H1 (cell line): Measurements from ENCODE around the gene TGFBR1. TPM values are rescaled to one million over a fixed set of nuclear protein-coding genes. Genes with fewer than 3 reads are reported as not detected.

Experiments used
- BACH1 ChIP-seq: IDR thresholded peaks from 2 replicates; pipeline ENCODE4 v1.6.1; 2012; ENCODE audit warnings: low read length, improper control_type of control experiment
- BCL11A ChIP-seq, 2 experiments: IDR thresholded peaks; one replicate each; pipeline ENCODE4 v1.6.1; 2011; ENCODE audit warnings: low read depth in 2 of 2, low read length in 2 of 2, mild to moderate bottlenecking in 2 of 2
- CHD1 ChIP-seq: IDR thresholded peaks from 2 replicates; pipeline ENCODE4 v1.6.1; 2012; ENCODE audit warnings: low read depth, low read length, improper control_type of control experiment
- CTBP2 ChIP-seq: IDR thresholded peaks from 2 replicates; pipeline ENCODE4 v1.7.0; 2011; ENCODE audit warnings: borderline replicate concordance, mild to moderate bottlenecking, moderate library complexity, mixed read lengths, low read length; ENCODE audit not compliant: insufficient read depth, insufficient read length
- EZH2 ChIP-seq: fragments of 200-600 bp; sonication (generic); IDR thresholded peaks from 2 replicates; pipeline ENCODE4 v1.7.1; 2012; ENCODE audit warnings: low read depth, mild to moderate bottlenecking, moderate library complexity, low read length, inconsistent platforms; ENCODE audit not compliant: severe bottlenecking
- RAD21 ChIP-seq, 2 experiments: IDR thresholded peaks in 1 of 2; conservative IDR thresholded peaks in 1 of 2; 2 replicates each; pipeline ENCODE4 v1.6.1; 2011; ENCODE audit warnings: low read depth in 2 of 2, low read length in 2 of 2, improper control_type of control experiment in 1 of 2, inconsistent platforms in 1 of 2, mild to moderate bottlenecking in 1 of 2, moderate library complexity in 1 of 2
- SP4 ChIP-seq: IDR thresholded peaks from 2 replicates; pipeline ENCODE4 v1.6.1; 2012; ENCODE audit warnings: low read length, inconsistent platforms
- ZNF274 ChIP-seq: IDR thresholded peaks from 2 replicates; pipeline ENCODE4 v1.7.0; 2012; ENCODE audit warnings: low read length, borderline replicate concordance; ENCODE audit errors: extremely low read depth
- polyA plus RNA-seq, 7 experiments: library from polyadenylated mRNA; depleted of rRNA in 3 of 7; stranded (reverse) in 5 of 7; unstranded in 2 of 7; fragments of >200 nt in 5 of 7; fragments of 200-250 nt in 2 of 7; gene quantifications; 1 replicate in 5 of 7; 2 replicates in 1 of 7; 4 replicates in 1 of 7; pipeline versions ENCODE4 v1.2.1 to v1.2.3, GENCODE V29; 2011 to 2013; ENCODE audit warnings: missing spikeins in 2 of 7, mixed read lengths in 2 of 7
- total RNA-seq: library from RNA; stranded (reverse); fragmentation: NEBNext Ultra II Directional; extraction: Animal tissue kit (Norgen Biotek cat#: 25700); gene quantifications from 2 replicates; pipeline ENCODE4 v1.2.1, GENCODE V29; 2021
- TF ChIP-seq, protein P1 (sequence below): fragments of 300-600 bp; sonication (generic); IDR thresholded peaks from 2 replicates; pipeline ENCODE4 v1.7.1; 2012; ENCODE audit warnings: low read length, moderate library complexity, mild to moderate bottlenecking, inconsistent platforms; ENCODE audit not compliant: insufficient replicate concordance

TGFBR1 gene
- total and polyA plus RNA-seq, 2 of the 8 experiments (the other 6 are each of a cell fraction or from before 2014, with no cell fraction given) = 16.8 to 52.4 TPM

DNA sequence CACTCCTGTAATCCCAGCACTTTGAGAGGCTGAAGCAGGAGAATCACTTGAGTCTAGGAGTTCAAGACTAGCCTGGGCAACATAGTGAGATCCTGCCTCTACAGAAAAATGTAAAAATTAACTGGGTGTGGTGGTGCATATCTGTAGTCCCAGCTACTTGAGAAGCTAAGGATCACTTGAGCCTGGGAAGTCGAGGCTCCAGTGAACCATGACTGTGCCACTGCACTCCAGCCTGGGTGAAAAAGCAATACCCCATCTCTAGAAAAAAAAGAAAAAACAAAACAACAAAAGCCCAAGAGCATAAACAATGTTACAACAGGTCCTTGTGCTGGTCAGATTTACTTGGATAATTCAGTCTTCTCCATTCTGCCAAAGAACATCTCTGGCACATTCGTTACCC is 44.3 kb upstream of the TGFBR1 start (continued):
- TF ChIP-seq, protein P1, sequence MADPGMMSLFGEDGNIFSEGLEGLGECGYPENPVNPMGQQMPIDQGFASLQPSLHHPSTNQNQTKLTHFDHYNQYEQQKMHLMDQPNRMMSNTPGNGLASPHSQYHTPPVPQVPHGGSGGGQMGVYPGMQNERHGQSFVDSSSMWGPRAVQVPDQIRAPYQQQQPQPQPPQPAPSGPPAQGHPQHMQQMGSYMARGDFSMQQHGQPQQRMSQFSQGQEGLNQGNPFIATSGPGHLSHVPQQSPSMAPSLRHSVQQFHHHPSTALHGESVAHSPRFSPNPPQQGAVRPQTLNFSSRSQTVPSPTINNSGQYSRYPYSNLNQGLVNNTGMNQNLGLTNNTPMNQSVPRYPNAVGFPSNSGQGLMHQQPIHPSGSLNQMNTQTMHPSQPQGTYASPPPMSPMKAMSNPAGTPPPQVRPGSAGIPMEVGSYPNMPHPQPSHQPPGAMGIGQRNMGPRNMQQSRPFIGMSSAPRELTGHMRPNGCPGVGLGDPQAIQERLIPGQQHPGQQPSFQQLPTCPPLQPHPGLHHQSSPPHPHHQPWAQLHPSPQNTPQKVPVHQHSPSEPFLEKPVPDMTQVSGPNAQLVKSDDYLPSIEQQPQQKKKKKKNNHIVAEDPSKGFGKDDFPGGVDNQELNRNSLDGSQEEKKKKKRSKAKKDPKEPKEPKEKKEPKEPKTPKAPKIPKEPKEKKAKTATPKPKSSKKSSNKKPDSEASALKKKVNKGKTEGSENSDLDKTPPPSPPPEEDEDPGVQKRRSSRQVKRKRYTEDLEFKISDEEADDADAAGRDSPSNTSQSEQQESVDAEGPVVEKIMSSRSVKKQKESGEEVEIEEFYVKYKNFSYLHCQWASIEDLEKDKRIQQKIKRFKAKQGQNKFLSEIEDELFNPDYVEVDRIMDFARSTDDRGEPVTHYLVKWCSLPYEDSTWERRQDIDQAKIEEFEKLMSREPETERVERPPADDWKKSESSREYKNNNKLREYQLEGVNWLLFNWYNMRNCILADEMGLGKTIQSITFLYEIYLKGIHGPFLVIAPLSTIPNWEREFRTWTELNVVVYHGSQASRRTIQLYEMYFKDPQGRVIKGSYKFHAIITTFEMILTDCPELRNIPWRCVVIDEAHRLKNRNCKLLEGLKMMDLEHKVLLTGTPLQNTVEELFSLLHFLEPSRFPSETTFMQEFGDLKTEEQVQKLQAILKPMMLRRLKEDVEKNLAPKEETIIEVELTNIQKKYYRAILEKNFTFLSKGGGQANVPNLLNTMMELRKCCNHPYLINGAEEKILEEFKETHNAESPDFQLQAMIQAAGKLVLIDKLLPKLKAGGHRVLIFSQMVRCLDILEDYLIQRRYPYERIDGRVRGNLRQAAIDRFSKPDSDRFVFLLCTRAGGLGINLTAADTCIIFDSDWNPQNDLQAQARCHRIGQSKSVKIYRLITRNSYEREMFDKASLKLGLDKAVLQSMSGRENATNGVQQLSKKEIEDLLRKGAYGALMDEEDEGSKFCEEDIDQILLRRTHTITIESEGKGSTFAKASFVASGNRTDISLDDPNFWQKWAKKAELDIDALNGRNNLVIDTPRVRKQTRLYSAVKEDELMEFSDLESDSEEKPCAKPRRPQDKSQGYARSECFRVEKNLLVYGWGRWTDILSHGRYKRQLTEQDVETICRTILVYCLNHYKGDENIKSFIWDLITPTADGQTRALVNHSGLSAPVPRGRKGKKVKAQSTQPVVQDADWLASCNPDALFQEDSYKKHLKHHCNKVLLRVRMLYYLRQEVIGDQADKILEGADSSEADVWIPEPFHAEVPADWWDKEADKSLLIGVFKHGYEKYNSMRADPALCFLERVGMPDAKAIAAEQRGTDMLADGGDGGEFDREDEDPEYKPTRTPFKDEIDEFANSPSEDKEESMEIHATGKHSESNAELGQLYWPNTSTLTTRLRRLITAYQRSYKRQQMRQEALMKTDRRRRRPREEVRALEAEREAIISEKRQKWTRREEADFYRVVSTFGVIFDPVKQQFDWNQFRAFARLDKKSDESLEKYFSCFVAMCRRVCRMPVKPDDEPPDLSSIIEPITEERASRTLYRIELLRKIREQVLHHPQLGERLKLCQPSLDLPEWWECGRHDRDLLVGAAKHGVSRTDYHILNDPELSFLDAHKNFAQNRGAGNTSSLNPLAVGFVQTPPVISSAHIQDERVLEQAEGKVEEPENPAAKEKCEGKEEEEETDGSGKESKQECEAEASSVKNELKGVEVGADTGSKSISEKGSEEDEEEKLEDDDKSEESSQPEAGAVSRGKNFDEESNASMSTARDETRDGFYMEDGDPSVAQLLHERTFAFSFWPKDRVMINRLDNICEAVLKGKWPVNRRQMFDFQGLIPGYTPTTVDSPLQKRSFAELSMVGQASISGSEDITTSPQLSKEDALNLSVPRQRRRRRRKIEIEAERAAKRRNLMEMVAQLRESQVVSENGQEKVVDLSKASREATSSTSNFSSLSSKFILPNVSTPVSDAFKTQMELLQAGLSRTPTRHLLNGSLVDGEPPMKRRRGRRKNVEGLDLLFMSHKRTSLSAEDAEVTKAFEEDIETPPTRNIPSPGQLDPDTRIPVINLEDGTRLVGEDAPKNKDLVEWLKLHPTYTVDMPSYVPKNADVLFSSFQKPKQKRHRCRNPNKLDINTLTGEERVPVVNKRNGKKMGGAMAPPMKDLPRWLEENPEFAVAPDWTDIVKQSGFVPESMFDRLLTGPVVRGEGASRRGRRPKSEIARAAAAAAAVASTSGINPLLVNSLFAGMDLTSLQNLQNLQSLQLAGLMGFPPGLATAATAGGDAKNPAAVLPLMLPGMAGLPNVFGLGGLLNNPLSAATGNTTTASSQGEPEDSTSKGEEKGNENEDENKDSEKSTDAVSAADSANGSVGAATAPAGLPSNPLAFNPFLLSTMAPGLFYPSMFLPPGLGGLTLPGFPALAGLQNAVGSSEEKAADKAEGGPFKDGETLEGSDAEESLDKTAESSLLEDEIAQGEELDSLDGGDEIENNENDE = no peak
- no peak for TF ChIP-seq RAD21 (IDR thresholded peaks at IDR 0.05 in 1 of 2, conservative IDR thresholded peaks at IDR 0.05 in 1 of 2; ENCODE audit: low read depth in 2 of 2, low read length in 2 of 2)
- no peak for TF ChIP-seq SP4
- no peak for TF ChIP-seq BCL11A (IDR thresholded peaks at IDR 0.05; ENCODE audit: low read depth in 2 of 2, low read length in 2 of 2)
- no peak for TF ChIP-seq BACH1
- TF ChIP-seq ZNF274 = no peak
- no peak for TF ChIP-seq CTBP2
- TF ChIP-seq EZH2 = no peak
- no peak for TF ChIP-seq CHD1
